Stimulated activated CD4-positive, alpha-beta T cell treated with anti-CD3 and anti-CD28 coated beads, Interleukin-4, amount 100 ng/mL, for 4 hours (primary cell): ENCODE data around the gene MINDY1.

ENCODE experiments used
- DNase-seq, 2 experiments: peaks; one replicate each; pipeline ENCODE4 v3.0.0-alpha.2; 2020

Gene MINDY1

DNA sequence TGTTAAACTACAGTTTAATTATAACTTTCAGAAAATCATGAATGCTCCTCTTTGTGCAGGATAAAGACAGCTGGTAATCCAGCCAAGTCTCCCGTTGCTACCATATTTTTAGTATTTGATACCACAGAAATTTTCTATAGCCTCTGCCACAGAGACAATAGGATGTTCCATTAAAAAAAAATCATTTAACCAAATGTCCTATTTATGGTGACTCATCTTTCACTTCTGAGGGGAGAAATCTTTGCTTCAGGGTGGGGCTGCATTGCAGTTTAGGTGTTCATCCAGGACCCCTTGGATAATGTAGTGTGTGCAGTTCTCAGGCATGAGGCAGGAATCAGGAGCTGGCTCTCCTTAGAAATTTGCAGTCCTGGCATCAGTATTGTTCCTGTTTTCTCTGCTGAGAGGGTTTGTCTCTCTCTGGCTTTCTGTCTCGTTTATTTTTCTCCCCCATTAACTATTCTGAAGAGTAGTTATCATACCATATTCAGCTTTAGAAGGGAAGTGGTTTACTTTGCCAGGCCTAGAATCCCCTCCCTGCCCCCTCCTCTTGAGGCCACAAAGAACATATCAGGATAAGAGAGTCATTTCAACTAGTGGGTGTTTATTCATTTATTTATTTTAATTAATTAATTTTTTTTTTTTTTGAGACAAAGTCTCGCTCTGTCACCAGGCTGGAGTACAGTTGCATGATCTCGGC is 4.6 kb upstream of the MINDY1 start:
- DNase-seq = no peak

DNA sequence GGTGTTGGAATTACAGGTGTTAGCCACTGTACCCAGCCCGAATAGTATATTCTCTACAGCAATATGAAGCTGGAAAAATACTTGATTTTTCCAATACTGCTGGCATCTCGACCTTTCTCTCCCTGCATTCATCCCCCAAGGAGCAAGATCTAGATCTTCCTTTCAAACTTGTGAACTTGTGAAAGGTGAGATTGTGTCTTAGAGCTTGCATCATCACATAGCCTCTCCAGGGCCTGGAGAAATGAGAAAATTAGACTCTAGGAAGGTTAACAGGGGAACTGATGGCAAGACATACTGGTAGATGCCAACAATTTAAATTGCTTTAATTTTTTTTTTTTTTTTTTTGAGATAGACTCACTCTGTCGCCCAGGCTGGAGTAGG is 3.6 kb upstream of the MINDY1 start:
- no peak for DNase-seq

DNA sequence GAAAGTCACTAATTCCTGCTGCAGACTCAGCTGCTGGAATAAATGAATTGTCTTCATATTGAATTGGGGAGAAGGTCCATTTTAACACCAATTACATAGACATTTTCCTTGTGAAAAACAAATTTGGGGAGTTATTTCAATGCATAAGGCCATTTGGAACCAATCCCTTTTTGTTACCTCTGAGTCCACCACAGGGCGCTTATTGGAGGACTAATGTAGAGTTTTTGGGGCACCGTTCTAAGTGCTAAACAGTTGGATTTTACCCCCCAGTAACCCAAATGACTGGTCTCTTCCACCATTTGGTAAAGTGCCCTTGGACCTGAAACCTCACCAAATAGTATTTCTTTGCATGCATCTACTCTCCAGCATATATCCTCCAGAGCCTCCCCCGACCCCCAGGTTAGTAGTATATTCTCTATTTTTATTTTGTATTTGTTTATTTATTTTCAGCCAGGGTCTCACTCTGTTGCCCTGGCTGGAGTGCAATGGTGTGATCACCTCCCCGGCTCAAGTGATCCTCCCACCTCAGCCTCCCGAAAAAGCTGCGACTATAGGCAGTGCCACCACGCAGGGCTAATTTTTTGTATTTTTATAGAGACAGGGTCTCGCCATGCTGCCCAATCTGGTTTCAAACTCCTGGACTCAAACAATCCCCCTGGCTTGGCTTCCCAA is 3.1 kb upstream of the MINDY1 start:
- DNase-seq = no peak

DNA sequence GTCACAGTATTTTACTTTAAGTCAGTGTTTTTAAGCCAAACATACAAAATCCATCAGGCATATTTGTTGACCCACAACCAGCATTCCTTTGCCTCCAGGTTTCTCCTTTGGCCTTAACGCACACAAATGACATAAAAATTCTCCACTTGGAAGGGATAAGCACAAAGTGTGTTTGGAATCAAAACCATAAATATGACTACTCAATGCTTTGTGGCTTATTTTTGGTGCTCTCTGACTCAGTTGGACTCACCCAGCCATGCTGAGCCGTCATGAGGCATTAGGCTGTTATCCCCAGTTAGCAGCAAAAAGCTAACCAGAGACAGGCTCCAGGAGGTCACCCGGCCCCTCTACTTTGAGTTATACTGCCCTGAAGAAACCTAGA is 2.5 kb upstream of the MINDY1 start:
- DNase-seq = no peak

DNA sequence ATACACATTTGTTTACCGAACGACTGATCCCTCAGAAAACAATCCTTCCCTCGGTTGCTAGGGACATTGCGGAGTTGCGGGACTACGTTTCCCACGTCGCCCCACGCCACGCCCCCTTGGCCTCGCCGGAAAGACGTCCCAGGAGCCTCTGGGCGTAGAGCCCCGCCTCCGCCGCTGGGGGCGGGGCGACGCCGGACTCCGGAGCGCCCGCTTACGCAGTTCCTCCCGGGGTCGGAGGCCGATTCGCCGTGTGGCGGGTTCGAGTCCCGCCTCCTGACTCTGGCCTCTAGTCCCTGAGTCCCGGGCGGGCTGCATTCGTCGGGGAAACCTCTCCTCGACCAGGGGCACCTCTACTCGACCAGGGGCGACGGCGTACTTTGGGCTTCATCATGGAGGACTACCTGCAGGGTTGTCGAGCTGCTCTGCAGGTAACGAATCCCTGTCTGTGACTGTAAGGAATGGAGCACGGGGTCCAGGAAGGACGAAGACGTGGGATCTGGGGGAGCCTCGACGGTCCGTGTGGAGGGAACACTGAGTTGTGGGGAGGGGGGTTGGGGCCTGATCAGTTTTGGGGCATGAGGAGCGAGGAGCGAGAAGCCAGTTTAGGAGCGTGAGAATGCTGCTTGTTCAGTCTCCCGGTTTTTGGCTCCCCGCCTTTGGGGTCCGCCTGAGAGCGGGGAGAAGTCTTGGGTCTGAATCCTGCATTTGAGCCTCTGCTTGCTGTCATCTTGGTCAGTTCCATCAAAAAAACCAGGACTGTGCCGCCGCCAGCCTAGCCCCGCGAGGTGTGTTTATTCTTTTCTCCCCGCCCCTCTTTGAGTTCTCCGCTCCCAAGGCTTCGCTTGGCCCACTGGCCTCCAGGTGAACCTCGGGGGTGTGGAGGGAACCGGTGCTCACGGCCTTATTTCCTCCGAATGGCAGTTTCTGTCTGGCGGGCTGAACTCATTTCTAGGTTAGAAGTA is 1.8 kb upstream of the MINDY1 start, which contains the start of gene PRUNE1:
TSS of gene PRUNE1 (plus strand) at position 206 of the 962 bp plus-strand sequence. CDS start at position 390, 184 bp downstream.
- DNase-seq = peak; percentile 92 to 96

DNA sequence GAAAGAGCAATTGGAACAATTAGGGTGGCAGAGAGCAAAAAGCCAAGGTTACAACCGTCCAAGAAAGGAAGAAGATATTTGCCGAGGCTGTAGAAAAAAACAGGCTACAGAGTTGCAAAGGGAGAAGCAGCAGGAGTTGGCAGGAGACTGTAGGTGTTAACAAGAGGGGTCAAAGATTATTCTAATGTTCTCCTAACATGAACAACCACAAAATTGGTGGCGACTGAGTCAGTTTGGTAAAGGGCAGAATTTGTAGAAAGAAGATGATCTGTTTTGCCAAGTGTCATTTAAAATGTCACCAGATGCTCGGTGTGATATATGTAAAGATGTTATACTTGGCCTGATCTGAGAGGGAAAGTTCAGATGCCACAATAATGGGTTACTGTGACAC is 1.1 kb upstream of the MINDY1 start:
- no peak for DNase-seq

DNA sequence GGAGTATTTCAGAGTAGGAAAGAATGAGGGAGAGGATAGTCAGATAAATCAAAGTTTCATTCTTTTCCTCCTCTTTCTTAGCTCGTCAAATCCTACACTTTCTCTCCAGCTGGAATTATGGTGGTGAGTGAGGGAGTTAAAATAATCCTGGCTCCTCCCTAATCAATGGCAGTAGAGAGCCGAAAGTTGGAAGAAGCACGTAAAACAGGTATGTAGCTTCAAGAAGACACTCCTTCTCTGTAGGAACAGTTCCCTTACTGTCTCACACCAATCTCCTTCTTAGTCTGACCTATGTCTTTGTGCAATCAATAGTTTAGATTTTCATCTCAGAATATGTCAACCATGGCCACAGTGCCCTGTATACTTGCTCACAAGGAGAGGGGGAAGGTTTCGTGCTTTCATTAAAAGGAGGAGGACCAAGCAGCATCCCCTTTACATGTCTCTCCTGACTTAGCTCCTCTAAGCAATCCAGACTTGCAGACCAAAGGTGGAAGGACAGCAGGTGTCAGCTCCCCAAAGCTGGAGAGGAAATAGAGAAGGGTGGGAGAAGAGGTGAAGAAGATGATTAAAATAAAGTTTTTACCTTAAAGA is 878 bp downstream of the MINDY1 start:
- DNase-seq = no peak

DNA sequence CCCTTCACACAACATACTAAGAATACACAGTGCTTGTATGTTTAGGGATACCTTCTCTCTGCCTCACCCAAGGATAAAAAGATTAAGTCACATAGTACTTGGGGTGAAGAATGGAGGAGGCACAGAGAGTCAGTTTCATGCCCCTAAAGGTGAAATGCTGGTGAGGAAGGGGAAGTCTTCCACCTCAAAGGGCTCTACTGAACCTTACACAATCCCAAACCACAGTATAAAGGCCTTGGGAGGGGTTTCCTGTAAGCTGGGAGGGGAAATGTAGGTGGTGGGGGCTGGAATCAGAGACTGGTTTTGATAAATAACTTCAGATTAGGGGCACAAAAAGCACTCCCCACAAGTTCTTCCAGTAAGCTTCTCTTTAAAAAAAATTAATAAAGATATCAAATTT is 3.5 kb downstream of the MINDY1 start:
- no peak for DNase-seq

DNA sequence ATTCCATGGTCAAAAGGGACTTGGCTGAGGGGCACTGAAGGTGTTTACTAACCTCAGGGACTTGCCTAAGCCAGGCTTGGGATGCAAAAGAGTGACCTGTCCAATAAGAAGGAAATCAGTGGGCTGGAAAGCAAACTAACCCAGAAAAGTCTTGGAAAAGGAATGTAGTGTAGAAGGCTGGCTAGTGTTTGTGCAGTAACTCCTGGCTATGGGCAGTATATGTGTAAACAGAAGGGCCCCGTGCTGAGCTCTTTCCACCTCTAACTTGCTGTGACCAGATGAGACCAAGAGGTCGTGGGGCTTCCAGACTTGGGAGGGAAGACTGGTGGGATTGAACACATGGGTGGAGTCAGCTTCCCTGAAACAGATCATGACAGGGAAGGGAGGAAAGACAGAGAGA is 4.1 kb downstream of the MINDY1 start:
- no peak for DNase-seq

DNA sequence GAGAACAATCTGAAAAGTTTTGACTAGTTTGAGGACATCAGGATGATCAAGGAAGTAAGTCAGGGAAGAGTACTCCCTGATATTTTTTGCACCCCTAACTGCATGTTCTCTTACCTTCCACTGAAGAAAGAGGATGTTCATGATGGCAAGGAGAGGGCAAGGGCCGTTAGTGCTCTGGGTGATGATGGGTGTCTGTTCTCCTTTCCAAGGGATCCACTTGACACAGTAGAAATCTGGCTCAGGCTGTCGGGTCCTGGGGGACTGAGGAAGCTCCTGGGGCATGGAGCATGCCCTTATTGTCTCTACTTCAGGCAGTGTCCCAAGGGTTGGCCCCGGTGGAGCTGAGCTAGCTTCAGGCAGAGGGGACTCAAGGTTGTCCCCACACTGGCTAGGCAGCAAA is 4.7 kb downstream of the MINDY1 start:
- DNase-seq = no peak

DNA sequence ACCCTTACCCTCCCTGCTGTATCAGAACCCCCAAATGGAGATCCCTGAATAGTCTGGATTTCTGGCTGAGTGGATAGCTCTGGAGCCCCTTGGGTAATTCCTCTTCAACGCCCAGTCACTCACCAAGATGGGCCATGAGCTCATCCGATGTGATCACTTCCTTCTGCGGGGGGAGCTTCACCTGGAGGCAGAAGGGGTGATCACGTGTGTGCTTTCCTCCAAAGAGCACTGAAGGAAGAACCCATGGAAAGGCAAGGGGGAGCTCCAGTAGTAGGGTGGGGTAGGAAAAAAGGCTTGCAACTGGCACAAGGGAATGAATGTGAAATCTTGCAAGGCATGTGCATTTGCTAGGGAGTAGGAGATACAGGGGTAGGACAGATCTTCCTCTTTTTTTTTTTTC is 5.1 kb downstream of the MINDY1 start:
- no peak for DNase-seq

DNA sequence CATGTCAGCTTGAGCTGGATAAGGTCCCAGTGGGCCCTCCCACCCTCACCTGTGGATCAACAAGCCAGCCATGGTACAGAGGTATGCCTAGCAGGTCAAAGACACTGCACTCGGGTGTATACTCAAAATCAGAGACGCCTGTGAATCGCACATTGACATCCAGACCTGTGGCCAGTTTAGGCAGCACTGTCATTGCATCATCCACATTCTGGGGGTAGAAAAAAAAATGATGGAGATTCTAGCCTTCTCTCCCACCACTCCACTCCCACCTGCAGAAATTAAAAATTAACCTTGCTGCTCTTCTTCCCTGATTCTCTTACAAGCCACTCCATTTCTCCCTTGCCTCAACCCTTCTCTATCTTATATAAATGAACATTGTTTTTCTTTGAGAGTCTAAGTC is 6.3 kb downstream of the MINDY1 start:
- no peak for DNase-seq

DNA sequence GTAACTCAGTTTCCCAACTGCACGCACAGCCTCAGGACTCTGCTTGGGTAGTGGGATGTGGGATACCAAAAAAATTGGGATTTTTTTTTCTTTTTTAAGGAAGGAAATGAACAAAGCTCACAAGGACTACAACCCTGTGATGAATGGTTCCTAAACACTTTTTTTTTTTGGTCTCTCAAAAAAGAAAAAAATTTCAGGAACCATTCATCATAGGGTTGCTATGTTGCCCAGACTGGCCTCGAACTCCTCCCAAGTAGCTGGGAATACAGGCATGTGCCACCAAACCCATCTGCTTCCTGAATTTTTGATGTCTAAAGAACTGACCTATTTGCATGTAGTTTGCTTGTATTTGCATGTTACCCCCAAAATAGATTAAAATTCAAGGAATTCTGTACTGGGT is 6.8 kb downstream of the MINDY1 start:
- no peak for DNase-seq

DNA sequence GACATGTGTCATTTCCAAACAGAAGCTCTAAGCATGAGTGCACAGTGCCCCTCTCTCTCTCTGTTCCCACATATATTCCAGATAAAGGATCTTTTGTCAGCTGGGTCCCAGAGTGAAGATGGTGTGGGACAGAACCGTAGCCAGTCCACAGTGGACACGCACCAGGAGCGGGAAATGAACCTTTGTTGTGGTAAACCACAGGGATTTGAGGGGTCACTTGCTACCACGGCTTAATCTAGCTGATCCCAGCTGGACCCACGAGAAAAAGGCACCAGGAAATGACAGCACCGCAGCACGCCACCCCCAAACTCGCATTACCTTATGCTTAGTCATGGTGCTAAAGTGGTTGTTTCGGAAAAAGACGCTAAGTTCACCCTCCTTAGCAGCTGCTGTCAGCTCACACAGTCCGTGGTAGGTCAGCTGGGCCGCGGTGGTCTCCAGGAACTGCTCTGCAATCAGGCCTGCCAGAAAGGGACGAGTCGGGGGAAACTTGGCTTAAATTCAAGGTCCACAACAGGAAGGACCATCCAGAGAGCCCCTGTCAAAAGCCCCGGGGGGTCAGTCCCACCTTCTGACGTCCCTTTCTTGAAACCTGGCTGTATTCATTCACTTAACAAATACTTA is 7.5 kb downstream of the MINDY1 start:
- peak in 1 of 2 experiments; percentile 19 for DNase-seq

DNA sequence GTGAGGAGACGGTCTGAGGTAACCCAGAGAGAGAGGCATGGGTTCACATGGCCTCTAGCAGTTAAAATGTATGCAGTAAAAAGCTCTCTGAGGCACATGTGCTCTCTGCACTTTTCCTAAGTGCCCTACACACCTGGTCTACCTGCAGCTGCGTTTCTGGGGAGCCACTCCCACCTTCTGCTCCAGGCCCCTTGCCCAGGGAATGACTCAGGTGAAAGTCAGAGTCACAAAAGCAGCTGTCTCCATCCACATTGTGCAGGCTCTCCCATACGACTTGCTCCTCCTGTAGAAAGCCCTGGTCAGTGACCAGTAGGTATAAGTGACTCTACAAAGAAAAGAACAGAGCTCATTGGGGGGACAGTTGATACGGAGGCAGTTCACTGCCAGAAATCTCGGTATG is 8.8 kb downstream of the MINDY1 start:
- no peak for DNase-seq

DNA sequence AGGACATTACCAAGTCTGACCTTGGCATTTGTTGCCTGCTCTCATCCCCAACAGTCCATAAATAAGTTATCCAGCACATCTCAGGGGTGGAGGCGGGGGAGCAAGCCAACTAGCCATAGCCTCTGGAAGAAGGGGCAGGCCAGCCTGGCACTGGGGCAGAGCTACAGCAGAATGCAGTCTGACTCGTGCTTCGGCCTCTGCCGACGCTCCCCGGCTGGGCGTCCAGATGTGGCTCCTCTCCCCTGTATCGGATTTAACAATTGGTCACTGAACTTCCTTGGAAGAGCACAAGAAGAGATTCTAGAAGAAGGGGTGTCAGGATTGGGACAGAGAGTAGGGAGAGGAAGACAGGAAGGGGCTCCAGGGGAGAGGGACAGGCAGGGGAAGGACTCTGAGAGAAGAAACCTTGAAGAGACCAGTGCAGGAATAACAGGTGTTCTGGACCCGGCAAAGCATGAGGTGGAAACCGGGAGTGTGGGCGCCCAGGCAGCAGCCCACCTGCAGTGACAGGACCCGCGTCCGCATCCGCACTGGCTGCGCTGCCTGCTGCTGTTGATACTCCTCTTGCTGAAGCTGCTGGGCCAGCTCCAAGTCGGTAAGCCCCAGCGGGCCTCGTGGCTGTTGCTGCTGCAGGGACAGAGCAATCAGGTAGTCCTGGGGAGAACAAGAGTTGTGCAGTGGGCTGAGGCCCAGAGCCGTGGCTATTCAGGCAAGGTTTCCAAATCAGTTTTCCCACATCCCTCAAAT is 9.4 kb downstream of the MINDY1 start:
- DNase-seq = no peak

DNA sequence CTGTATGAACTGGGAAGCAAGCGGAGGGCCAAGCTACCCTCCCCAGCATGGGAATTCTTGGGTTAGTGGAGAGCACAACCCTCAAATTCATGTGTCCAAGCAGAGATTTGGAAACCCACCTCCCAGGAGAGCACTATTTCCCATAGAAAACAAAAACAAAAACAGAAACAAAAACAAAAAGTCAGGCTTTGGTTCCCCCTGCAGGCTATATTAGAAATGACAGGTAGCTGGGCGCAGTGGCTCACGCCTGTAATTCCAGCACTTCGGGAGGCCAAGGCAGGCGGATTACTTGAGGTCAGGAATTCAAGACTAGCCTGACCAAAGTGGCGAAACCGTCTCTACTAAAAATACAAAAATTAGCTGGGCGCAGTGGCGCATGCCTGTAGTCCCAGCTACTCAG is 10.8 kb downstream of the MINDY1 start:
- no peak for DNase-seq

DNA sequence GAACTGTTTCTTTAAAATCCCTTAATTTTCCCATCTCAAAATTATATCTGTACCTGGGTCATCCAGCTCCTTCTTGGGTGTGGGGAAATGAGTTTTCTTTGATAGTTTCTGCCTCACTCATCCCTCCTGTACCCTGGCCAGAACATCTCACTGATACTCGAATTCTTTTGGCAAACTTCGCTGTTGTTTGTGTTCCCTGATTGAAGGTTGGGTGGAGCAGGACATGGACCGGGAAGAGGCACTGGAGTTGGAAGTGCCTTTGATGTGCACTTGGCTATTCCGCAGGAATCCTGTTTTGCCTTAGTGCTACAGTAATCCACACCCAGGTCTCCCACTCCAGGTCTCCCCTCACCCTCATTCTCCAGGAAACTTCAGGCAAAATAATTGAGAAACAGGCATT is 11.2 kb downstream of the MINDY1 start:
- DNase-seq = no peak

DNA sequence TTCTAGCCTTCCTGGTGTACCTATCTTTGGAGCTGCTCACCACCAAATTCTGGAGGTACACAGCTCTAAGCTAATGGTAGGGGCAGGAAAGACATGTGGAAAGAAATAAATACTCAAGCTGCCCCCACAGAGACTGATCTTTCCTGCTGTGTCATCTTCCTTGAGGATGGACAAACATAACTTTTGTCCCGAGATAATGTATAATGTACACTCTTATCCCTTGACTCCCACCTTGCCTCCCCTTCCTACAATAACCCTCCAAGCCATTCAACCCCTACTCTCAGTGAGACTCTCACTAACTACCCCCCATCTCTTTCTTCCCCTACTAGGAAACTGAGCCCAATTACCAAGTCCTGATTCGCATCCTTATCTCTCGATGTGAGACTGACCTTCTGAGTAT is 12.5 kb downstream of the MINDY1 start:
- no peak for DNase-seq

DNA sequence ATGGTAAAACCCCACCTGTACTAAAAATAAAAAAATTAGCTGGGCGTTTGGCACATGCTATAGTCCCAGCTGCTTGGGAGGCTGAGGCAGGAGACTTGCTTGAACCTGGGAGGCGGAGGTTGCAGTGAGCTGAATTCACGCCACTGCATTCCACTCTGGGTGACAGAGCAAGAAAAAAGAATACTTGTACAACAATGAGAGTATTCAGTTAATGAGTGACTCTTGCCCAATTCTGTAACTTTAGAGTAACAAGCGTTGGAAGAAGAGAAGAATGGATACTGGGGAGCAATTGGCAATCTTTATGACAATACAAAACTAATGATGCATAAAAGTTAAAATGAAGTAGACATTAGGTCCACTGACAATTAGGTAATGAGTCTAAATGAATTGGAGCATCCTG is 14.1 kb downstream of the MINDY1 start:
- no peak for DNase-seq

DNA sequence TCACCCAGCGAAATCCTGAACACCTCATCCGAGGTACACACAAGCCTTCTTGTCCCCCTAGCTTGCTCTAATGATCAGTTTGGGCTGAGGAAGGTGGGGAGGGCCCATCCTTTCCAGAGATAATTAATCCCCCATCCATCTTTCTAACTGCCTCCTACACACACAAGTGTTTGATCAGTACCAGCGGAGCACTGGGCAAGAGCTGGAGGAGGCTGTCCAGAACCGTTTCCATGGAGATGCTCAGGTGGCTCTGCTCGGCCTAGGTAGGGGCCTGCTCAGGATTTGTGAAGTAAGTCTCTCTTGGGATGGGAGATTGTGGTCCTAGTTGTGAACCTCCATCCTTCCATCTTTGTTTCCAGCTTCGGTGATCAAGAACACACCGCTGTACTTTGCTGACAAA is 18.8 kb downstream of the MINDY1 start:
- DNase-seq = no peak

DNA sequence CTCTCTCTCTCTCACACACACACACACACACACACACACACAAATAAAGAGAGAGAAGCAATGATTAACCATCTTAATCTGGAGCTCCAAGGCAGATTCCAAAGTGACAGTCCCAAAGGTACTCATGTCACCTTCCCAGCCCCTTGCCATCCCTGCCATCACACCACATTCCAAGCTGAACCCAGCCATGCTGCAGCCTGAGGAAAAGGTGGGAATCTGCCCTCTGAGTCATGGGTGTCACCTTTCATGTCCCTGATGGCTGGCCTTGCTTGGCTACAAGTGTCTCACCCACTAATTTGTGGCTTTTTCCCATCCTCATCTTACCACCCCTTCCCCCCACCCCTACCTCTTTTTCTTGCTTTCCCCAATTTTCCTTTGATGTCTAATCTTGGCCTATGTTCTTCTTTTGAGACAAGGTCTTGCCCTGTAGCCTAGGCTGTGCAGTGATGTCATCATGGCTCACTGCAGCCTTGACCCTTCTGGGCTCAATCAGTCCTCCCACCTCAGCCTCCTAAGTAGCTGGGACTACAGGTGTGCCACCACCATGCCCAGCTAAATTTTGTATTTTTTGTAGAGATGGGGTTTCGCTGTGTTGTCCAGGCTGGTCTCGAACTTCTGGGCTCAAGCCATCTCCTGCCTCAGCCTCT is 21.4 kb downstream of the MINDY1 start:
- DNase-seq = no peak
